Naive thymus-derived CD4-positive, alpha-beta T cell (primary cell): ENCODE measurements around the gene COPG1. TPM values are rescaled to one million over a fixed set of nuclear protein-coding genes. Genes with fewer than 3 reads are reported as not detected.

ENCODE experiments used
- ATAC-seq: fragments of 150-1000 bp; cut with Tn5 transposase; 2 replicates; pipeline ENCODE4 v1.10.0; 2021; ENCODE audit warnings: mild to moderate bottlenecking, moderate library complexity
- CTCF ChIA-PET: fragments of 350-600 bp; sonication (Branson Sonifier 250); formaldehyde crosslinking; loops from one replicate; lab custom pipeline; 2021; ENCODE audit warnings: antibody characterized with exemption; lab: Charles Lee
- POLR2A ChIA-PET: fragments of 350-600 bp; sonication (Branson Sonifier 250); formaldehyde crosslinking; loops from one replicate; lab custom pipeline; 2021; ENCODE audit warnings: antibody characterized with exemption, inconsistent platforms; lab: Charles Lee
- DNase-seq, 9 donors: peaks; one replicate each; pipeline versions ENCODE4 v3.0.0 to v3.0.0-alpha.2; 2020 to 2022; ENCODE audit warnings: mixed read lengths in 1 of 9
- H3K27ac ChIP-seq: one replicate; pipeline ENCODE4 v1.7.0; 2013; ENCODE audit warnings: mild to moderate bottlenecking, low read depth, low read length, moderate library complexity
- H3K27me3 ChIP-seq, 2 donors: one replicate each; pipeline ENCODE4 v1.7.0; 2013; ENCODE audit warnings: low read length in 2 of 2, mild to moderate bottlenecking in 2 of 2, moderate library complexity in 2 of 2; ENCODE audit not compliant: control insufficient read depth in 2 of 2, insufficient read depth in 2 of 2
- H3K36me3 ChIP-seq, 3 experiments: 1 replicate in 2 of 3; 2 replicates in 1 of 3; pipeline ENCODE4 v1.7.0; 2013; ENCODE audit warnings: low read length in 3 of 3, mild to moderate bottlenecking in 3 of 3, moderate library complexity in 1 of 3; ENCODE audit not compliant: insufficient read depth in 3 of 3, control insufficient read depth in 2 of 3
- H3K4me1 ChIP-seq, 2 donors: one replicate each; pipeline ENCODE4 v1.7.0; 2013; ENCODE audit warnings: low read length in 2 of 2, mild to moderate bottlenecking in 2 of 2, moderate library complexity in 1 of 2; ENCODE audit not compliant: control insufficient read depth in 2 of 2, insufficient read depth in 2 of 2
- H3K4me3 ChIP-seq: 2 replicates; pipeline ENCODE4 v1.7.0; 2013; ENCODE audit warnings: mild to moderate bottlenecking, low read length
- H3K9me3 ChIP-seq, 3 experiments: 1 replicate in 2 of 3; 2 replicates in 1 of 3; pipeline ENCODE4 v1.7.0; 2013; ENCODE audit warnings: low read length in 3 of 3; ENCODE audit not compliant: control insufficient read depth in 2 of 3
- H3K27ac Mint-ChIP-seq, 9 donors: one replicate each; pipeline ENCODE4 v1.8.0; 2020 to 2022; ENCODE audit warnings: mixed read lengths in 9 of 9, mild to moderate bottlenecking in 8 of 9, moderate library complexity in 5 of 9, inconsistent platforms in 2 of 9
- H3K27me3 Mint-ChIP-seq, 5 donors: one replicate each; pipeline ENCODE4 v1.8.0; 2021 to 2022; ENCODE audit warnings: mixed read lengths in 5 of 5, mild to moderate bottlenecking in 1 of 5
- H3K36me3 Mint-ChIP-seq, 5 donors: one replicate each; pipeline ENCODE4 v1.8.0; 2020 to 2022; ENCODE audit warnings: mixed read lengths in 5 of 5, mild to moderate bottlenecking in 3 of 5, inconsistent platforms in 1 of 5
- H3K4me1 Mint-ChIP-seq, 7 donors: one replicate each; pipeline ENCODE4 v1.8.0; 2020 to 2022; ENCODE audit warnings: mixed read lengths in 7 of 7, mild to moderate bottlenecking in 3 of 7, inconsistent platforms in 1 of 7
- H3K4me3 Mint-ChIP-seq, 10 donors: one replicate each; pipeline ENCODE4 v1.8.0; 2020 to 2022; ENCODE audit warnings: mild to moderate bottlenecking in 10 of 10, mixed read lengths in 10 of 10, moderate library complexity in 6 of 10, inconsistent platforms in 2 of 10
- H3K9me3 Mint-ChIP-seq, 11 donors: one replicate each; pipeline ENCODE4 v1.8.0; 2020 to 2022; ENCODE audit warnings: mixed read lengths in 11 of 11, mild to moderate bottlenecking in 4 of 11, inconsistent platforms in 1 of 11, moderate library complexity in 1 of 11
- intact Hi-C, 2 donors: fragments of 100-400 bp; cut with micrococcal nuclease; formaldehyde crosslinking; loops; one replicate each; pipeline ENCODE4 v1.15.1; 2023
- polyA plus RNA-seq, 2 donors: library from polyadenylated mRNA; unstranded; fragments of 300-500 nt; fragmentation: Illumina TruSeq; gene quantifications; one replicate each; pipeline ENCODE4 v1.2.3, GENCODE V29; 2021
- total RNA-seq, 6 experiments: library from RNA in 5 of 6; stranded (reverse) in 5 of 6; gene quantifications; 1 replicate in 5 of 6; 2 replicates in 1 of 6; pipeline ENCODE4 v1.2.3 and lab custom pipeline; 2021 to 2026

COPG1 gene
- total and polyA plus RNA-seq, 7 experiments from 2014 or later: 57.4 to 177 (median 99.8) TPM

GRCh38 chr3:129288446-129288845, 39.0 kb downstream of the COPG1 start:
- DNase-seq: no peak
- ATAC-seq: no peak
- H3K27ac ChIP-seq: no peak overlapping the region
- CTCF ChIA-PET: interaction anchor here (0.7 kb wide), 1 partner anchor 276 kb away, joined by 4 read pairs; no protein-coding TSS in a partner anchor
- Mint-ChIP-seq H3K27ac (peak overlapping the region in 2 of 9 donors; percentile 21 to 25), H3K27me3 (no peaks in the 10 kb centered on the region), H3K4me3 (no peak overlapping the region), H3K4me1 (peaks cover 13 to 40% (median 29%) of the 10 kb centered on the region in 7 donors), H3K36me3 (peaks cover 7 to 26% (median 14%) of the 10 kb centered on the region in 5 donors), H3K9me3 (no peaks in the 10 kb centered on the region)
- no peaks in the 10 kb centered on the region for H3K4me1 ChIP-seq
- H3K36me3 ChIP-seq: peaks cover 0 to 65% (median 15%) of the 10 kb centered on the region in 3 experiments
- intact Hi-C loops: no loop called here
- no peaks in the 10 kb centered on the region for H3K27me3 ChIP-seq
- H3K4me3 ChIP-seq: no peak overlapping the region
- no peaks in the 10 kb centered on the region for H3K9me3 ChIP-seq
- POLR2A ChIA-PET: interaction anchor here (1.9 to 12.2 kb wide), 2 partner anchors 9 to 25 kb away, joined by 10 to 108 read pairs; partner anchors contain the start of gene HMCES

- DNase-seq: no peak
- no peaks in the 10 kb centered on the region for H3K27me3 Mint-ChIP-seq
- Histone ChIP-seq H3K4me1 (no peaks in the 10 kb centered on the region), H3K9me3 (no peaks in the 10 kb centered on the region), H3K27ac (no peak overlapping the region), H3K27me3 (no peaks in the 10 kb centered on the region), H3K4me3 (no peak overlapping the region), H3K36me3 (peaks cover 0 to 65% (median 11%) of the 10 kb centered on the region in 3 experiments)
- H3K36me3 Mint-ChIP-seq: peaks cover 8 to 26% (median 14%) of the 10 kb centered on the region in 5 donors
- H3K9me3 Mint-ChIP-seq: no peaks in the 10 kb centered on the region
- CTCF ChIA-PET: interaction anchor here (0.7 kb wide), 1 partner anchor 277 kb away, joined by 4 read pairs; no protein-coding TSS in a partner anchor
- peaks cover 13 to 37% (median 23%) of the 10 kb centered on the region in 7 donors for H3K4me1 Mint-ChIP-seq
- H3K27ac Mint-ChIP-seq: peak overlapping the region in 3 of 9 donors; percentile 43 to 84 (median 47)
- no peak overlapping the region for H3K4me3 Mint-ChIP-seq
- ATAC-seq: no peak
- intact Hi-C loops: no loop called here
- POLR2A ChIA-PET: interaction anchor here (0.8 to 12.2 kb wide), 3 partner anchors 10 to 581 kb away, joined by 4 to 108 read pairs (median 10); partner anchors contain the start of gene HMCES
Measured at GRCh38 chr3:129289201-129289921, 40.0 kb downstream of the COPG1 start.

- Histone ChIP-seq H3K27me3 (no peaks in the 10 kb centered on the region), H3K4me1 (no peaks in the 10 kb centered on the region), H3K4me3 (no peak overlapping the region), H3K9me3 (no peaks in the 10 kb centered on the region), H3K36me3 (peaks cover 0 to 74% (median 11%) of the 10 kb centered on the region in 3 experiments), H3K27ac (no peak overlapping the region)
- no peak for ATAC-seq
- CTCF ChIA-PET: interaction anchor here (1.7 kb wide), 1 partner anchor 321 kb away, joined by 3 read pairs; no protein-coding TSS in a partner anchor
- POLR2A ChIA-PET: interaction anchor here (0.6 to 12.2 kb wide), 3 partner anchors 22 to 263 kb away, joined by 3 to 108 read pairs (median 3); a partner anchor contains a TSS
- H3K9me3 Mint-ChIP-seq: no peaks in the 10 kb centered on the region
- DNase-seq: no peak
- no peaks in the 10 kb centered on the region for H3K27me3 Mint-ChIP-seq
- peak overlapping the region in 3 of 9 donors; percentile 52 to 71 (median 53) for H3K27ac Mint-ChIP-seq
- H3K4me1 Mint-ChIP-seq: peaks cover 9 to 26% (median 20%) of the 10 kb centered on the region in 7 donors
- H3K36me3 Mint-ChIP-seq: peaks cover 9 to 34% (median 17%) of the 10 kb centered on the region in 5 donors
- intact Hi-C loops: no loop called here
- H3K4me3 Mint-ChIP-seq: no peak overlapping the region
Measured at GRCh38 chr3:129291236-129291886, 42.0 kb downstream of the COPG1 start.

GRCh38 chr3:129295286-129295685, 45.9 kb downstream of the COPG1 start:
- Mint-ChIP-seq H3K36me3 (peaks cover 9 to 51% (median 25%) of the 10 kb centered on the region in 5 donors), H3K27ac (peak overlapping the region in 4 of 9 donors; percentile 3 to 61 (median 52)), H3K4me1 (peaks cover 0 to 16% (median 15%) of the 10 kb centered on the region in 7 donors), H3K9me3 (no peaks in the 10 kb centered on the region), H3K27me3 (no peaks in the 10 kb centered on the region), H3K4me3 (no peak overlapping the region)
- POLR2A ChIA-PET: interaction anchor here (0.7 to 12.2 kb wide), 2 partner anchors 11 to 18 kb away, joined by 3 to 108 read pairs; a partner anchor contains a TSS
- DNase-seq (no peak), ATAC-seq (no peak)
- Histone ChIP-seq H3K4me1 (no peaks in the 10 kb centered on the region), H3K27ac (no peak overlapping the region), H3K4me3 (no peak overlapping the region), H3K36me3 (peaks cover 8 to 72% (median 15%) of the 10 kb centered on the region in 3 experiments), H3K9me3 (no peaks in the 10 kb centered on the region), H3K27me3 (no peaks in the 10 kb centered on the region)
- intact Hi-C loops: no loop called here
- CTCF ChIA-PET: no interaction called here

- ATAC-seq (peak; percentile 33), DNase-seq (no peak)
- Histone ChIP-seq H3K9me3 (no peaks in the 10 kb centered on the region), H3K4me1 (no peaks in the 10 kb centered on the region), H3K36me3 (peaks cover 4 to 50% (median 16%) of the 10 kb centered on the region in 3 experiments), H3K27me3 (no peaks in the 10 kb centered on the region), H3K27ac (no peak overlapping the region), H3K4me3 (no peak overlapping the region)
- intact Hi-C loops: no loop called here
- peaks cover 17 to 38% (median 27%) of the 10 kb centered on the region in 7 donors for H3K4me1 Mint-ChIP-seq
- POLR2A ChIA-PET: interaction anchor here (8.0 kb wide), 1 partner anchor 11 kb away, joined by 111 read pairs; a partner anchor contains a TSS
- H3K9me3 Mint-ChIP-seq: peaks cover 0 to 2% (median 0%) of the 10 kb centered on the region in 11 donors
- CTCF ChIA-PET: no interaction called here
- no peaks in the 10 kb centered on the region for H3K27me3 Mint-ChIP-seq
- H3K4me3 Mint-ChIP-seq: peak overlapping the region in 1 of 10 donors; percentile 11
- H3K36me3 Mint-ChIP-seq: peaks cover 9 to 28% (median 17%) of the 10 kb centered on the region in 5 donors
- peak overlapping the region; percentile 4 to 83 (median 60) for H3K27ac Mint-ChIP-seq
Measured at GRCh38 chr3:129304146-129304961, 54.9 kb downstream of the COPG1 start.

GRCh38 chr3:129304962-129305222, 55.5 kb downstream of the COPG1 start:
- Mint-ChIP-seq H3K27me3 (no peaks in the 10 kb centered on the region), H3K4me3 (no peak overlapping the region), H3K27ac (peak overlapping the region in 7 of 9 donors; percentile 15 to 83 (median 65)), H3K9me3 (peaks cover 0 to 2% (median 0%) of the 10 kb centered on the region in 11 donors), H3K4me1 (peaks cover 17 to 38% (median 27%) of the 10 kb centered on the region in 7 donors), H3K36me3 (peaks cover 9 to 26% (median 15%) of the 10 kb centered on the region in 5 donors)
- intact Hi-C loops: no loop called here
- H3K27ac ChIP-seq: no peak overlapping the region
- H3K9me3 ChIP-seq: no peaks in the 10 kb centered on the region
- no peaks in the 10 kb centered on the region for H3K27me3 ChIP-seq
- POLR2A ChIA-PET: interaction anchor here (8.0 kb wide), 1 partner anchor 10 kb away, joined by 111 read pairs; a partner anchor contains a TSS
- H3K4me1 ChIP-seq: no peaks in the 10 kb centered on the region
- H3K4me3 ChIP-seq: no peak overlapping the region
- H3K36me3 ChIP-seq: peaks cover 4 to 50% (median 16%) of the 10 kb centered on the region in 3 experiments
- CTCF ChIA-PET: no interaction called here
- DNase-seq: no peak
- no peak for ATAC-seq
